Eye (tissue), 1 donor: ENCODE results near the gene CDH23.

Source experiments
- DNase-seq: peaks from one replicate; pipeline ENCODE4 v3.0.0-alpha.2; 2015

CDH23 gene

DNA sequence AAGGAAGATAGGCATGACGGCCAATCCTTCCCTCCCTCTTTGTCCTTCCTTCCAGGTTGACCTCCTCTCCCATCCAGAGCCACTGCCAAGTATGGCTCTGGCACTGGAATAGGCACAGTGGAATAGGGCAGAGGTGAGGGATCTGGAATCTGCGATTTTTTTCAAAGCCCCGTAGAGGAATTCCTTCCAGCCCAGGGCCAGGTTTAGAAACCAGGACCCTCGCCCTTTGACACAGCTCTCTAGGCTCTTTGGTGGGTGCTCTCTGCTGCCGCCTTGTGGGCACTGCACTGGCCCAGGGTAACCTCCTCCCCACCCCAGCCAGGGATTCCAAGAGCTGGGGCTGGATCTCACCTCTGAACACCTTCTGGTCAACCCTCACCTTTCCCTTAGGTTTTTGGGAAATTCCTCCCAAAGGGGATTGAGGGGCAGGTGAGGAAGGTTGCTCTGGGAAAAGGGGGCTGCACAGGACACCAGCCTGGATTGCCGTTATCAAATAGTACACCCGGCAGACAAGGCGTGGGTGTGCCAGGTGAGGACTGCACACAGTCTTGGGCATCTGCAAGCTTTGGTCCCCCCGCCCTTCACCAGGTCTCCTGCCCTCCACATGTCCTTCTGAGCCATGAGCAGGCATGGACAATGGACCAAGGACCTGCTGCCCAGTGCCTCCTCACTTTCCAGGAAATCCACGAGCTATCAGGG lies 300.1 kb downstream of the CDH23 start:
- DNase-seq: peak; percentile 79

DNA sequence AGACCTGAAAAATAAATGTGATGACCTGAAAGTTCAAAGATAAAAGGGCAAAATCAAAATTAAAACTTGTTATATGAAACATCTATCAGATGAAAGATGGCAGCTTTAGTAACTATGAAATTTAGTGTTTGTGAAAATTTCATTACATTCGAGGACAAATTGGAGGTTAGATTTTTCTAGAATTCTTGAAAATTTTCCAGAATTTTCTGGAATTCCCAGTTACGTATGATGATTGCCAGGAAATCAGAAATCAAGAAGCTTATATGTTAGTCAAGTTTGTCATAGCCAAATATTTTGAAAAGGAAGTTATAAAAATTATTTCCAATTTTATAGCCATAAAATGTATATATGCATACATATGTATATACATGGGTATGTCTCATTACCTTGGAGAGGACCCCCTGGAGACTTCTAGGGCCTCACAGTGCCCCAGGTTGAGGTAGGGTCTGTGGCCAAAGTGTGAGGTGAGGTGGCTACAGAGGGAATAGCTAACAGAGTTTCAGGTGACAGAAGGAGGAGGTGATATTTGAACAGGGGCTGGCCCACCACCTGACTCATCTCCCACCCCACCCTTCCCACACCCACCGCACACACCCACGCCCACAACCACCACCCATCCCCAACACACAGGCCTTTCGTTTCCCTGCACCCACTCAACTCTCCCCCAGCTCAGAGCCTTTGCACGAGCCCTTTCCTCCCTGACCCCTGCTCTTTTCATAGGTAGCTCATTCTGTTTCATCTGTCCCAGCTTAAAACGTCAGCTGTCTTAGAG lies 301.4 kb downstream of the CDH23 start:
- DNase-seq: no peak

DNA sequence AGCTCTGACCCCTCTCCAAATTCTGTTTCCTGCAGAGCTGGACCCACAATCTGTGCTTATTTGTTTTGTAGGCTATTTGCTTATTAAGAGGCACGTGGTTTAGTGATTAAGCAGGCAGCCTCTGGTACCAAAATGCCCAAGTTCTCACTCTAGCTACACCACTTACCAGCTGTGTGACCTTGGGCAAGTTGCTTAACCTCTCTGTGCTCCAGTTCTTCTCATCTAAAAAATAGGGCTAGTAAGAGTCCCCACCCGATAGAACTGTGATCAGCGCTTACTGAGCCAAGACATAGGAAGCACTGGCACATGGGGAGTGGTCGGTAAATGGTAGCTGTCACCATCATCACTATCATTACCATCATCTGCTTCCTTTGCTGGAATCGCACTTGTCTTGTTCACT lies 302.0 kb downstream of the CDH23 start:
- DNase-seq: no peak

- DNase-seq: no peak
Observed at GRCh38 chr10:71700731-71701368, 304.1 kb downstream of the CDH23 start.

DNA sequence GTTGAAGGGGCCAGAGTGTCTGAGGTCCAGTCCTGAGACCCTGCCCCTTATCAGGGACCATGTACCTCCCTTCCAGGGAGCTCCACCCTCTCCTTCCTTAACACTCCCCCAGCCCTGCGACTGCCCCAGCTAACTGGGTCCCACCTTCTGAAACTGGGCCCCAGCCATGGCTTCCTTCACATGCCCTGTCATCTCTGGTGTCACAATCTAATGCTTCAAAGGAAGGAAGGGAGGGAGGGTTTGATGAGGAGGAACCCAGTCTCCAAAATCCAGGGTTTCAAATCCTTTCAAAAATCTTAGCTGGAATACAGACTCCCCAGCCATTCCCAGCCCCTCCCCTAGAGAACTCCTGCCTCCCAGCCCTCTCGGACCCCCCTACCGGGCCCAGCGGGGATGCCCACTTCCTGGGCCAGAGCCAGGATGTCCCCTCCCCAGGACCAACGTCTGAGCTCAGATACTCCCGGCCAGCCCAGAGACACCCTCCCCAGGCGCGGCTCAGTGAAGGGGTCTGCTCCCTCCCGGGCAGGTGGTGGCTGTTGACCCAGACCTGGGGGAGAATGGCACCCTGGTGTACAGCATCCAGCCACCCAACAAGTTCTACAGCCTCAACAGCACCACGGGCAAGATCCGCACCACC lies 304.9 kb downstream of the CDH23 start:
- DNase-seq: no peak

DNA sequence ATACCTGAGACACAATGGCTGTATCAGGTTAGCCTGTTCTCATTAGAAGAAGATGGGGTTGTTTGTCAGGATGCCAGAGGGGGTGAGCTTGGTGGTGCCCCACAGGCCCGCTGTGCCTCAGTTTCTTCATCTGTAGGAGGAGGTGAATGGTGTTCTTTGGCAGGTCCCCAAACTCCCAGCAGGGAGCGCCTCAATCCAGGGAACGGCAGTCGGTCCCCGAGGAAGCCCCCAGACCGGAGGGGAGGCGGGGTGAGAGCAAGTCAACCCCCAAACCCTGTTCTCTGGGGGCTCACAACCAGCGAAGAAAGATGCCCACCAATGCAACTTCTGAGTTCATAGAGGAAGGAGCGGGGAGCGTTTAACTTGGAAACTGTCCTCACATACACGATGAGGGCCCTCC lies 306.9 kb downstream of the CDH23 start:
- DNase-seq: no peak

DNA sequence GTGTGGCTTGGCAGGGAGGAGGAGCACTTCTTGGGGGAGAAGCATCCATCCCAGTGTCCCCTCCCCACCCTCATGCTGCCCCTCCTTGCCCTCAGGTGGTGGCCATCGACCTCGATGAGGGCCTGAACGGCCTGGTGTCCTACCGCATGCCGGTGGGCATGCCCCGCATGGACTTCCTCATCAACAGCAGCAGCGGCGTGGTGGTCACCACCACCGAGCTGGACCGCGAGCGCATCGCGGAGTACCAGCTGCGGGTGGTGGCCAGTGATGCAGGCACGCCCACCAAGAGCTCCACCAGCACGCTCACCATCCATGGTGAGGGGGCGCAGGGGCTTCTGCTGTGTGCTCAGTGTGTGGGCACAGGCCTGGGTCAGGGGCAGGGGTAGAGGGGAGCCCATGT lies 308.1 kb downstream of the CDH23 start:
- DNase-seq: no peak

- no peak for DNase-seq
Observed at GRCh38 chr10:71705582-71705981, 308.9 kb downstream of the CDH23 start.

GRCh38 chr10:71706216-71707121 lies 309.7 kb downstream of the CDH23 start:
- DNase-seq: no peak

DNA sequence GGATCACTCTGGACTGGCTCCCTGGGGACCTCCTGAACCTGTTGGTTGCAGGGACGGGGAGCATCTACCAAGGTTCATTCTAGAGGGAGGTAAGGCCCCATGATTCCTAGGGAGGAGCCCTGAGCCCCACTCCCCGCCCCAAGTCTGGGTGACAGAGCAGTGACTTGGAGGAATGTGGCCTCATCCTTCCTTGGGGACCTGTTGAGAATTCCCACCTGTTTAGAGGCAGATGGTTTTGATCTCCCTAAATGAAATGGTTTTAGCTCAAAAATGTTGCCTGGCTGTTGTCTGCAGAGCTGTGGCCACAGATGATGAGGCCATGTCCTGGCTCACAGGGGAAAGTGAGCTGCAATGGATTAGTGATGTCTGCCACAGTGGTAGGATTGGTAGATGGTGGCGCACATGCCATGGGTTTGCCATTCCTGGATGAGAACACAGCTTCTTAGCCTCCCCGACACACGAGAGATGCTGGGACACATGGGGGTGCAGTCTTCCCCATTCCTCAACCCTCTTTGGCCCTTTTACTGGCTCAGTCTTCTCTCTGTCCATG lies 310.6 kb downstream of the CDH23 start:
- no peak for DNase-seq

DNA sequence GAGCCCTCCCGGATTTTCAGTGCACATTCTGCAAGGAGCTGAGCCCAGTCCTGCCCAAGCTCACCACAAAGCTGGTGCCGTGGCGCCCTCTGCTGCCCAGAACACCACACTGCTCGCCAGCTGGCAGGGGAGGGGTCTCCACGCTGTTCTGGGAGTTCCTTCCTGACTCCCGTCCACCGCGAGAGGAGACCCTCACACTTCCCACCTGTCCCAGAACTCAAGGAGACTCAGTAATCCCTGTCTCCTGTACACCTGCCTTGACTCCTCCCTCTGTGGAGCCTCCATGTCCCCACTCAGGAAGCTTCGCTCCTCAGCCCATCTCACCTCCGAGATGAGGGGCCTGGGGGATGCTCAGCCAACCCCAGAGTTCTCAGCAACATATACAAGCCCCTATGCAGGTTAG lies 311.6 kb downstream of the CDH23 start:
- DNase-seq: peak; percentile 91

- DNase-seq: no peak
Observed at GRCh38 chr10:71708897-71709882, 312.5 kb downstream of the CDH23 start.

DNA sequence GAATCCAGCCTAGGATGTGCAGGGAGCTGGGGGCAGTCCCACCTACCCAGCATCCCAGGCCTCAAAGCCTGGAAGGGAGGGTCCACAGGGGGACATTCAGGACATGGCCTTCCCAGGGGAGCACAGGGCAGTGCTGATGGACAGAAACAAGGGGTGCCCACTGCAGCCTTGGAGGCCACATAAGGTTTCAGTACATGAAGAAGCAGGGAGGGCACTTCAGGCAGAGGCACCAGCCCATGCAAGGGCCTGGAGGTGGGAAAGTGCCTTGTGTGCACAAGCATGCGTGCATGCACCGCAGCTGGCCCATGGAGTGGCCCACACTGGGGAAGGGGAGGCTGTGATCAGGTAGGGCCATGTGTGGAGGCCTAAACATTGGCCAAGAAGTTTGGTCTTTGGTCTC lies 313.8 kb downstream of the CDH23 start:
- DNase-seq: no peak

- DNase-seq: no peak
Observed at GRCh38 chr10:71711052-71711623, 314.4 kb downstream of the CDH23 start.

GRCh38 chr10:71712170-71712569 lies 315.4 kb downstream of the CDH23 start:
- DNase-seq: no peak

- DNase-seq: no peak
Observed at GRCh38 chr10:71712572-71713134, 315.9 kb downstream of the CDH23 start.

GRCh38 chr10:71713135-71714030 lies 316.7 kb downstream of the CDH23 start:
- DNase-seq: peak; percentile 40

DNA sequence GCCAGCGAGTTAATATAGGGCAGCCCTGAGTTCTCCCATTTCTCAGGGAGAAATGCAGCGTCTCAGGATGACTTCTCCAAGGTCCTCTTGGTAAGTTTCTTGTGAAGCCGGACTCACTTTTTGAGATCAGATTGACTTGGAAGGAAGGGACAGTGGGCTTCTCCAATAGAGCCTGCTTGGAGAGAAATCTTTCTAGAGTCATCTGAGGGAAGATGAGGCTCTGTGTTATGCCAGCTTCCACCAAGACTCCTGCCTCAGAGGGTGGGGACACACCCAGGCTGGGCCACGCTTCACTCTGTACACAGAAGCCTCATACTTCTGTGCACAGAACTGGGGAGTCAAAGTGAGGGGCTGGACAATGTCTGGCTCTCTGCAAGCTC lies 317.3 kb downstream of the CDH23 start:
- DNase-seq: no peak

- DNase-seq: no peak
Observed at GRCh38 chr10:71714592-71714991, 317.9 kb downstream of the CDH23 start.
